ENCODE measurements around the gene GREB1. TPM values are rescaled to one million over a fixed set of nuclear protein-coding genes. Genes with fewer than 3 reads are reported as not detected.

The GREB1 gene
- total RNA-seq, 1 donor from 2014 or later = 0.30 TPM

GRCh38 chr2:11680182-11680900 is 146.5 kb downstream of the GREB1 start:
- intact Hi-C loops (cut with micrococcal nuclease) = no loop called here

GRCh38 chr2:11680901-11681721 is 147.3 kb downstream of the GREB1 start:
- intact Hi-C loops (cut with micrococcal nuclease) = no loop called here

GRCh38 chr2:11681722-11682589 is 148.1 kb downstream of the GREB1 start:
- intact Hi-C loops (cut with micrococcal nuclease) = loop anchor here (1.0 to 2.0 kb wide), 2 partner anchors 204 to 549 kb away; a partner anchor contains a TSS

GRCh38 chr2:11682590-11682915 is 148.7 kb downstream of the GREB1 start:
- intact Hi-C loops (cut with micrococcal nuclease) = loop anchor here (1.0 to 2.0 kb wide), 2 partner anchors 204 to 550 kb away; a partner anchor contains a TSS

- intact Hi-C loops (cut with micrococcal nuclease) = loop anchor here (2.0 kb wide), 1 partner anchor 551 kb away; a partner anchor contains a TSS
Measured at GRCh38 chr2:11683476-11683875, 149.6 kb downstream of the GREB1 start.

- intact Hi-C loops (cut with micrococcal nuclease) = loop anchor here (2.0 kb wide), 1 partner anchor 551 kb away; a partner anchor contains a TSS
Measured at GRCh38 chr2:11683966-11684365, 150.1 kb downstream of the GREB1 start.

- intact Hi-C loops (cut with micrococcal nuclease) = no loop called here
Measured at GRCh38 chr2:11684894-11685460, 151.1 kb downstream of the GREB1 start.

GRCh38 chr2:11685906-11686470 is 152.1 kb downstream of the GREB1 start:
- intact Hi-C loops (cut with micrococcal nuclease) = no loop called here

- intact Hi-C loops (cut with micrococcal nuclease) = loop anchor here (1.0 to 2.0 kb wide), 2 partner anchors 59 to 92 kb away; partner anchors contain the start of gene LPIN1
Measured at GRCh38 chr2:11687736-11688135, 153.9 kb downstream of the GREB1 start.

GRCh38 chr2:11688222-11689069 is 154.6 kb downstream of the GREB1 start:
- intact Hi-C loops (cut with micrococcal nuclease) = loop anchor here (1.0 to 2.0 kb wide), 2 partner anchors 58 to 91 kb away; partner anchors contain the start of gene LPIN1

GRCh38 chr2:11691076-11691660 is 157.3 kb downstream of the GREB1 start:
- intact Hi-C loops (cut with micrococcal nuclease) = no loop called here

Other genes starting within 250 kb of the GREB1 start
- gene ROCK2, start 189.4 kb upstream of the GREB1 start, total RNA-seq = 21.5 and 22.1 TPM in 2 replicates
- gene E2F6, start 67.9 kb upstream of the GREB1 start, total RNA-seq = 10.7 and 10.9 TPM in 2 replicates
- gene NTSR2, start 136.2 kb downstream of the GREB1 start, total RNA-seq = not detected in 2 replicates
- gene LPIN1, start 212.6 kb downstream of the GREB1 start, total RNA-seq = 54.2 and 62.1 TPM in 2 replicates